Bone marrow (tissue), 2 donors: Measurements from ENCODE around the gene PPP6R3.

Source experiments
- DNase-seq, 2 donors: peaks; one replicate each; lab custom pipeline; 2025; lab: John Stamatoyannopoulos, UW

PPP6R3 gene

DNA sequence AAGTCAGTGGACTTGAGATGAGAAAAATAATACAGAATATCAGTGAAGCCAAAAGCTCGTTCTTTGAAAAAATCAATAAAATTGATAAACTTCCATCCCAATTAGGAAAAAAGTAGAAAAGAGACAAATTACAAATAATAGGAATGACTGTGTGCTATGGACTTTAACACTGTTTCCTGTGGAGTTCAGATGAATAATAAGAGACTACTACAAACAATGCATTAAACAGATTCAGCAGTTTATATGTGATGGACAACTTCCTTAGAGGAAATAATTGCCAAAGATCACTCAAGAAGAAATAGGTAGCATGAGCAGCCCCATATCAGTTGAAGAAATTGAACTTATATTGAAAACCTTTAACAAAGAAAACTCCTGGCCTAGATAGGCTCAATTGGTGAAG is 99.7 kb downstream of the PPP6R3 start:
- no peak for DNase-seq

DNA sequence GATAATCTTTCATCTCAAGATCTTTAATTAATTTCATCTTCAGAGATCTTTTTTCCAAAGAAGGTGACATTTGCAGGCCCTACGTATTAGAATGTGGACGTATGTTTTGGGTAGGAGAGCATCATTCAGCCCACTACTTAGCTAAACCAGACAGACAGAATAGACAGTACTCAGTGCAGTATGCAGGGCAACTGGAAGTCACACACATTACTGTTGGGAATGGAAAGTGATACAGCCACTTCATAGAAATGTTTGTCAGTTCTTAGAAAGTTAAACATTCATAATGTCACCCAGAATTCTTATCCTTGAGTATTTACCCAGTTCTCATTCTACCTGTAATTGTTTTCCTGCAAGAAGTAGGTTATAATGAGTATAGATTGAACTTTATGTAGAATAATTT is 102.9 kb downstream of the PPP6R3 start:
- DNase-seq = no peak

DNA sequence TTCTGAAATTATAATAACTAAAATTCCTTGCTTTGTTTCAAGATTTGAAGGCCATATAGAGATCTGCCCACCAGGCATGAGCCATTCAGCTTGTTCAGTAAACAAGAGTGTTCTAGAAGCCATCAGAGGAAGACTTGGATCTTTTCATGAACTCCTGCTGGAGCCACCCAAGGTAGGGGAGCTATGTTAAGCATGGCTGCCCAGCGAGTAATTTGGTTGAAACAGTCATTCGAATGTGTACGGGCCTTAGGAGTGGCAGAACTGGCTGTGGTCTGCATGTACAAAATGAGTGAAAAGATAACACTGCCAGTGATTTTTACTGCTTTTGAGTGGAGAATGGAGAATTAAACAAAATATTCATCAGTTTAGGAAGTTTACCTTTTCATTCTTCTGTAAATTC is 103.7 kb downstream of the PPP6R3 start:
- DNase-seq = no peak

GRCh38 chr11:68565768-68566167 is 105.2 kb downstream of the PPP6R3 start:
- no peak for DNase-seq

DNA sequence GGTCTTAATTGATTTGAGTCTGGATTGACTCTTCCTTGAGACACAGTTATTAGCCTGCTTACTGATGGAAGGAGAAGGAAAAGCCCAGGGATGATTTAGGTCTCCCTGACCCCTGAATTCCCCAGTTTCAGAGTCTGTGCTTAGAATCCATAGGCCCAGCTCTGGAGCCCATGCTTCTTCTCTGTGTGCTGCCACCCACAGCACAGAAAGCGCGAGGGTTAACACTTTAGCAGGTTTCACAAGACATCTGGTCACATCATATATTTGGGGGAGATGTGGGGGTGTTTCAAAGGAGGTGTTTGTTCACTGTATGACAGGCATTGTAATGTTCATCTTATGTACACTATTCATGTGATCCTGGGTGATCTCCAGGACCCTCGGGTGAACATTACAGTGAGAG is 107.0 kb downstream of the PPP6R3 start:
- no peak for DNase-seq

GRCh38 chr11:68569357-68569756 is 108.8 kb downstream of the PPP6R3 start:
- no peak for DNase-seq

DNA sequence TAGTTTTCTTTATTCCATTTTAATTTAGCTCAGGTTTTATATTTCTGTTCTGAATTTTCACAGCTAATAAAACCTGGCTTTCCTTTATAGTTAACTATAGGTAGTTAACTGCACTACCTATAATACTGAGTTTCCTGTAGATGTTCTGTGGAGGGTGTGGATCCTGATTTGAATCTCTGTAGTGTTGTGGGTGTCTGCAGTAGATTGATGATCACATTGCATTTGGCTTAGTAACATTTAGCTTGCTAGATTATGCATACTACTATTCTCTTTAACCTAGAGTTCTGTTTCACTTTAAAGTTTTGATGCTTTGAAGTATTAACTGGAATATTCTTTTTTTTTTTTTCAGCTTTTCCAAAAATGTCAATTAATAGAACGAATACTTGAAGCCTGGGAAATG is 110.1 kb downstream of the PPP6R3 start:
- DNase-seq = no peak

GRCh38 chr11:68574308-68574707 is 113.8 kb downstream of the PPP6R3 start:
- DNase-seq = no peak

DNA sequence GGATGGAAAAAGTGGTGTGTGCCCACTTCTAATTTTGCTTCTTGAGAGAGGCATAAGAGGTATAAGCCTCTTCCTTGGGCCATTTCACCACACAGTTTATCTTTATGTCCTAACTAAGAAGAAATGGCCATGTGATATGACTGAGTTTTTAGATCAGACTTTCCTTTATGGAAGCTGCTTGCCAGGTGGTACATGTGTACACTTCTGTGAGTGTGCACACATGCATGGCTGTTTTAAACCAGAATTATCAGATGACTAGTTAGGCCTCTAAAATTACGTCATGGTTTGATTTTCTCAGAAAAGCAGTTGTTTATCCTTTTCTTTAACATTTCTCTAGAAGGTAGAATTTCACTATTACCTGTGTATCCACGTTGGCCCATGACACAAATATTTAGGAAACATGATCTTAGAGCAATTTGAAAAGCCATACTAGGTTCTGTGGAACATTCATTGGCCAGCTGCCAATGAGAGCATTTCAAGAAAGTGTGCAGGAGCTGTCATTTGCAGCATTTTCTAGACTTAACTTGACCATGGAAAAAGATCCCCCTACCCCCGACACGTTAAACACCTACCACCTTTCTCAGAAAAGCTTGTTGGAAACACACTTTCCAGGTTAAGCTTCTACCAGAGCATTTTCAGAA is 114.6 kb downstream of the PPP6R3 start:
- DNase-seq = no peak

DNA sequence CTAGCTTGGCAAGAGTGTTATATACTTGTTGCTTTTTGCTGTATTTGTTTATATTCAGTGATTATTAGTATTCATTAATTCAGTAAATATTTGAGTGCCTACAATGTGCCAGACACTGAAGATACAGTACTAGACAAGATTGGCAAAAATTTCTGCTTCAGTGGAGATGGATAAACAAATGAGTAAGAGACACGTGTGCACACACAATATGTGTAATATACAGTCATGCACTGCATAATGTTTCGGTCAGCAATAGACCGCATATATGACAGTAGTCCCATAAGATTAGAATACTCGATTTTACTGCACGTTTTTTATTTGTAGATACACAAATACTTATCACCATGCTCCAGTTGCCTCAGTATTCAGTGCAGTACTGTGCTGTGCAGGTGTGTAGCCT is 118.9 kb downstream of the PPP6R3 start:
- DNase-seq = no peak

GRCh38 chr11:68581439-68581838 is 120.9 kb downstream of the PPP6R3 start:
- no peak for DNase-seq

DNA sequence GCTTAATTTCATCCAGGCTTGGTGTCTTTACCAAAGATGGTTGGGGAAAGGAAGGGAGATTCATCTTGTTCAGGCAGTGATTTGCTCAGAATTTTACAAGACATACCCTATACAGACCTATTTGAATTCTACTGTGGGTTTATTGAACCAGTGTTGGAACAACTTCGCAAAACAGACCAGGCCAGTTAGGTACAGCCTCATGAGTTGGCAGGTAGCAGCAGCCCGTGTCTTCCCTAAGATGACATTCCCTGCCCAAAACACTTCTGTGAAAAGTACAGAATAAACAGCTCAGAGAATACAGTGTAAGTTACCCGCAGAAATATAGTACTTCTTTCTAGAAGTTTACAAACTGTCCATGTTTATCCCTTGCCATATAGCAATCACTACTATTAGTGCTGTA is 121.3 kb downstream of the PPP6R3 start:
- DNase-seq = no peak

DNA sequence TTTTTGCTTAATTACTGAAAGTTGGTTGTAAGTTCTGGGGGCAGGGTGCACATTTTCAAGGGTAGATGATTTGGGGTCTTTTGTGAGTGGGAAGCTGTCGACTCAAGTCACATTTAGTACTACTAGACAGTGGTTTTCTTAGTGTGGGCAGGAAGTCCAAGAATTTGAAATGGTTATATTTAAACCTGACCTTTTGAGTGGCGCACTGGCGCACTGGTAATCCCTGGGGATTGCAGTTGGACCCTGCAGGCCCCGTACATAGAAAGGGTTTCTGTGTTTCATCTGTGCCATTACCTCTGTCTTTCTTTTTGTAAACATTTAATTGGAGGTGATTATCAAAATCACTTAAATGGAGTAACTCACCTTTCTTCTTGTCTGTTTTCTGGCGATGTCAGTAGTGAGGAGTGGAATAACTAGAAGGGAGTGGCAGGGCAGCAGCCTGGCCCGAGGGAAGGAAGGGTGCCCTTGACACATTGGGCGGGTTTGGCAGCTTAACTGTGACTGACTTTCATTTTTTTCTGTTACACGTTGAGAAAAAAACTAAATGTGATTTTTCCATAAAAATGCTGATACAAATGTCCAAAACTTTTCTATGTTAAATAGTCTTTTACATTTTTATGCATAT is 122.0 kb downstream of the PPP6R3 start:
- DNase-seq = no peak

DNA sequence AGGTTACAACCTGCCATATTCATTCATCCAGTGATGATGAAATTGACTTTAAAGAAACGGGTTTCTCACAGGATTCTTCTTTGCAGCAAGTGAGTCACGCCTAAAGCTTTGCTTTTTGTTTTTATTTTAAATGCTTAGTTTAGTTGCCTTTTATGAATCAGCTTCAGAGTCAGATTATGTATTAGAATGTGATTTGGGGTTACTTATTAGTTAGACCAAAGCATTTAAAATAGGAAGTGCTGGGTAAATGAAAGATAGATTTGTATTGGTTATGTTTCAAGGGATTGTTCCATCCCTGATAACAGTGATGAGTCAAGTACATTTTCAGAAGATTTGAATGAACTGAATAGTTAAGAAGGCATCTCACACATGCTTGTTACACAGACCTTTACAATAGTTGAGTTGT is 122.5 kb downstream of the PPP6R3 start:
- DNase-seq = no peak

GRCh38 chr11:68584097-68584496 is 123.5 kb downstream of the PPP6R3 start:
- no peak for DNase-seq

DNA sequence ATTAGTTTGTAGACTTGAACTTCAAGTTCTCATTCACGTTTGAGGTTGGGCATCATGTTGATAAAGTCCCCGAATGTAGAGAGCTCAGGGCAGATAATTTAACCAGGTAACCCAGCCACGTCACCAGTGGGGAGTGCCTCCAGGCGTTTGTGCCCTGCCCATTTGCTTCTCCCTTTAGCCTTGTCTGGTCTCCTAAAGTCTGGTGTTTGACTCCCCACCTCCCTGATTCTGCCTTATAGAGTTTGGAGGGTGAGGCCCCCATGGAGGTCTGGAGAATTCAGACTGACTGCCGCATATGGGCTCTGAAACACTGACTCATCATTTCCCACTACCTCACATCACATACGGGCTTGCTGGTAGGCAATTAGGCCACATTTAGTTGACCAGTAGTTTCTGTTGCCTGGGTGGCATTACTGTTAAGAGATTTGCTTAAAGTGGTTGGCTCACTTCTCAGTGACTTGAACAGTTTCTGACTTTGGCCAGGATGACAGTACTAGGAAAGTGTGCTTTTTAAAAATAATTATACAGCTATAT is 124.5 kb downstream of the PPP6R3 start:
- no peak for DNase-seq

- no peak for DNase-seq
These were observed 129.1 kb downstream of the PPP6R3 start for GRCh38 chr11:68589547-68590216.

DNA sequence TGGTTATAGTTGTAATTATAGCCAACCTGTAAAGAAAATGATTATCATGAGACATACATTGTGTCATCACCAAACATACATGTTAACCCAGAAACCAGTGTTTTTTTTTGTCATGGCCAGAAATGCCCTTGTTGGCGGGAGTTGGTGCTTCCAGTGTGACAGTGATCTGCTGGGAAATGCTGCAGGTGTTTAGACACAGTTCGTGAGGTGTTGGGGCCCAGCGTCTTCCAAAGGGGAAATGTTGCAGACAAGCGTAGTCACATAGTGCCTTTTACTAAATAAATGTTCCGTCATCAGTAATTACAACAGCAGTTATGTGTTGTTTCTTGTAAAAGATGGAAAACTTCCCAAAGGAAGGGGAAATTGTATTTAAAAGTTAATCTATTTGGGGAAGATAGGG is 131.2 kb downstream of the PPP6R3 start:
- DNase-seq = no peak

DNA sequence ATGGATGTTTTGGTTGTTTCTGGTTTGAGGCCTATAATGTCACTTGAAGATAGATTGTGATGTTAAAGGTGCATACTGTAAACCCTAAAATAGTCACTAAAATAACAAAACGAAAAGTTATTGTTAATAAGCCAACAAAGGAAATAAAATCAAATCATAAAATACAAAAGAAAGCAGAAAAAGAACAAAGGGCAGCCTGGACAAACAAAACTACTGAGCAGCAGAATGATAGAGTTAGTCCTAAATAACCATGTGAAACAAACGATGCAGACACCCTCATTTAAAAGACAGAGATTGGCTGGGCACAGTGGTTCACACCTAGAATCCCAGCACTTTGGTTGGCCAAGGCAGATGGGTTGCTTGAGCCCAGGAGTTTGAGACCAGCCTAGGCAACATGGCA is 132.9 kb downstream of the PPP6R3 start:
- DNase-seq = no peak

- no peak for DNase-seq
These were observed 133.6 kb downstream of the PPP6R3 start for GRCh38 chr11:68594123-68594522.

- DNase-seq = no peak
These were observed 135.7 kb downstream of the PPP6R3 start for GRCh38 chr11:68596231-68596630.

GRCh38 chr11:68598816-68599653 is 138.5 kb downstream of the PPP6R3 start:
- DNase-seq = no peak
